Ishikawa (cell line): Measurements from ENCODE around the gene ZNF488.

ENCODE experiments used
- CEBPB ChIP-seq: IDR thresholded peaks from 2 replicates; pipeline ENCODE4 v1.6.1; 2012
- CREB1 ChIP-seq: IDR thresholded peaks from 2 replicates; pipeline ENCODE4 v1.6.1; 2012; ENCODE audit warnings: low read depth
- EGR1 ChIP-seq: IDR thresholded peaks from 2 replicates; pipeline ENCODE4 v1.6.1; 2012
- EP300 ChIP-seq: IDR thresholded peaks from 2 replicates; pipeline ENCODE4 v1.6.1; 2012; ENCODE audit warnings: borderline replicate concordance
- FOXM1 ChIP-seq: IDR thresholded peaks from 2 replicates; pipeline ENCODE4 v1.6.1; 2012; ENCODE audit warnings: low read depth, borderline replicate concordance
- MAX ChIP-seq: IDR thresholded peaks from 2 replicates; pipeline ENCODE4 v1.6.1; 2012
- NFIC ChIP-seq: IDR thresholded peaks from 2 replicates; pipeline ENCODE4 v1.6.1; 2012
- RAD21 ChIP-seq: IDR thresholded peaks from 2 replicates; pipeline ENCODE4 v1.6.1; 2012; ENCODE audit warnings: low read depth
- TAF1 ChIP-seq: IDR thresholded peaks from 2 replicates; pipeline ENCODE4 v1.6.1; 2012; ENCODE audit warnings: low read depth, mild to moderate bottlenecking
- TCF12 ChIP-seq: IDR thresholded peaks from 2 replicates; pipeline ENCODE4 v1.6.1; 2012; ENCODE audit warnings: low read depth
- TEAD4 ChIP-seq: IDR thresholded peaks from 2 replicates; pipeline ENCODE4 v1.6.1; 2012
- USF1 ChIP-seq: IDR thresholded peaks from 2 replicates; pipeline ENCODE4 v1.6.1; 2012
- YY1 ChIP-seq: IDR thresholded peaks from 2 replicates; pipeline ENCODE4 v1.6.1; 2012; ENCODE audit warnings: low read depth
- ZBTB7A ChIP-seq: IDR thresholded peaks from 2 replicates; pipeline ENCODE4 v1.6.1; 2012; ENCODE audit warnings: low read depth
- TF ChIP-seq, protein P1 (sequence below): IDR thresholded peaks from 2 replicates; pipeline ENCODE4 v1.6.1; 2012; ENCODE audit warnings: low read depth, mild to moderate bottlenecking

The ZNF488 gene

GRCh38 chr10:47376522-47377220 lies 7.4 kb downstream of the ZNF488 start:
- no peak for TF ChIP-seq MAX
- TF ChIP-seq RAD21, result no peak
- TF ChIP-seq NFIC, result no peak
- TF ChIP-seq FOXM1, result no peak
- TF ChIP-seq EGR1, result no peak

DNA sequence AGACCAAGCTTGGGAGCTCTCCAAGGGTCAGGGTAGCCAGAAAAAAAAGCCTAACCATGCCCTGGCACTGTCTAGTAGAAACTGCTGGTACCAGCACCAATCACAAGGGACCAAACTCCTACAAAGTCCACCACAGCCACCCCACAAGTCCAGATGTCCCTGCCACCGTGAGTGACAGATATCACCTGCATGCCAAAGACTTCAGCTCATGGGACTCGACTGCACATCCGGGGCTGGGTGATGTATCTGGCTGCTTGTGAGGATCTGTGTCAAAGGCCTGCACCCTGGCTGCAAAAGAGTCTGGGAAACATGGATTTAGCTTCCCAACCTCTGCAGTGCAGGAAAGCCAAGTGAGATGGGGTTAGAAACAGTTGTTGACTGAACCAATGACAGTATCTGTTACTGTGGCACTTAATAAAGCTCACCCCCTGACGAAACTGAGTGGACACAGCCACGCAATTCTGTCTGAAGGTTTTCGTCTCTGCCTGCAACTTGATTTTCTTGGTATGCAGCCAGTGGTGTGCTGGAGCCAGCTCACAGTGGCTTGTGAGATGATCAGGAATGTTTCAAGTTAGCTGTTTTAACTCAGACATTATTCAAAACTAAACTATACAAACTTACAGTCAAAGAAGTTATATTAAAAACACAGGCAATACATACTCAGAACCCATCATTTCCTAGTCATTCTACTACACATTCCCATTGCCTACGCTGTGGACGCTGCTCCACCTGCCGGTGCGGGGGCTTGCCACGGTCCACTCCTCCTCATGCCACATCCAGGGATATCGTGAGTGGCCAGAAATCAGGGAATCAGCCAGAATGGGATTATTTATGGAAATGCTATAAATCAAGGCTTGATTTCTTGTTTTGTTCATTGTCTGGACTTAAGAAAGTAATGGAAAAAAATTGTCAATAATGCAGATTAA lies 9.2 kb downstream of the ZNF488 start:
- TF ChIP-seq TAF1 (no peak), ZBTB7A (no peak), EP300 (no peak), TEAD4 (no peak), TCF12 (no peak), CEBPB (no peak), EGR1 (no peak), USF1 (no peak), YY1 (no peak), CREB1 (no peak), FOXM1 (no peak), NFIC (no peak), MAX (no peak), RAD21 (no peak)
- TF ChIP-seq, protein P1, sequence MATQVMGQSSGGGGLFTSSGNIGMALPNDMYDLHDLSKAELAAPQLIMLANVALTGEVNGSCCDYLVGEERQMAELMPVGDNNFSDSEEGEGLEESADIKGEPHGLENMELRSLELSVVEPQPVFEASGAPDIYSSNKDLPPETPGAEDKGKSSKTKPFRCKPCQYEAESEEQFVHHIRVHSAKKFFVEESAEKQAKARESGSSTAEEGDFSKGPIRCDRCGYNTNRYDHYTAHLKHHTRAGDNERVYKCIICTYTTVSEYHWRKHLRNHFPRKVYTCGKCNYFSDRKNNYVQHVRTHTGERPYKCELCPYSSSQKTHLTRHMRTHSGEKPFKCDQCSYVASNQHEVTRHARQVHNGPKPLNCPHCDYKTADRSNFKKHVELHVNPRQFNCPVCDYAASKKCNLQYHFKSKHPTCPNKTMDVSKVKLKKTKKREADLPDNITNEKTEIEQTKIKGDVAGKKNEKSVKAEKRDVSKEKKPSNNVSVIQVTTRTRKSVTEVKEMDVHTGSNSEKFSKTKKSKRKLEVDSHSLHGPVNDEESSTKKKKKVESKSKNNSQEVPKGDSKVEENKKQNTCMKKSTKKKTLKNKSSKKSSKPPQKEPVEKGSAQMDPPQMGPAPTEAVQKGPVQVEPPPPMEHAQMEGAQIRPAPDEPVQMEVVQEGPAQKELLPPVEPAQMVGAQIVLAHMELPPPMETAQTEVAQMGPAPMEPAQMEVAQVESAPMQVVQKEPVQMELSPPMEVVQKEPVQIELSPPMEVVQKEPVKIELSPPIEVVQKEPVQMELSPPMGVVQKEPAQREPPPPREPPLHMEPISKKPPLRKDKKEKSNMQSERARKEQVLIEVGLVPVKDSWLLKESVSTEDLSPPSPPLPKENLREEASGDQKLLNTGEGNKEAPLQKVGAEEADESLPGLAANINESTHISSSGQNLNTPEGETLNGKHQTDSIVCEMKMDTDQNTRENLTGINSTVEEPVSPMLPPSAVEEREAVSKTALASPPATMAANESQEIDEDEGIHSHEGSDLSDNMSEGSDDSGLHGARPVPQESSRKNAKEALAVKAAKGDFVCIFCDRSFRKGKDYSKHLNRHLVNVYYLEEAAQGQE, result no peak

- TF ChIP-seq FOXM1 (no peak), TCF12 (no peak), CEBPB (no peak), CREB1 (no peak), ZBTB7A (no peak), TEAD4 (no peak), RAD21 (no peak), TAF1 (no peak), EGR1 (no peak), EP300 (no peak), NFIC (no peak)
- TF ChIP-seq, protein P1, result no peak
Measured at GRCh38 chr10:47372726-47373125, 11.4 kb downstream of the ZNF488 start.

GRCh38 chr10:47371629-47372485 lies 12.2 kb downstream of the ZNF488 start:
- TF ChIP-seq CEBPB (no peak), USF1 (no peak), TEAD4 (no peak), TAF1 (no peak), CREB1 (no peak), MAX (no peak), TCF12 (no peak), YY1 (no peak)

- TF ChIP-seq ZBTB7A, result no peak
- TF ChIP-seq EGR1, result no peak
- TF ChIP-seq CREB1, result no peak
- no peak for TF ChIP-seq FOXM1
- no peak for TF ChIP-seq USF1
- TF ChIP-seq EP300, result no peak
- TF ChIP-seq RAD21, result no peak
- no peak for TF ChIP-seq NFIC
- TF ChIP-seq MAX, result no peak
- TF ChIP-seq TEAD4, result no peak
- TF ChIP-seq TAF1, result no peak
- no peak for TF ChIP-seq YY1
- no peak for TF ChIP-seq CEBPB
- no peak for TF ChIP-seq TCF12
Measured at GRCh38 chr10:47370878-47371277, 13.2 kb downstream of the ZNF488 start.
